IMR-90 (cell line): ENCODE data around the gene IL1RAP. TPM values are rescaled to one million over a fixed set of nuclear protein-coding genes. Genes with fewer than 3 reads are reported as not detected.

Experiments used
- ATAC-seq: fragments of 200-7000 bp; cut with Tn5 transposase; 2 replicates; pipeline ENCODE4 v1.9.1; 2020; ENCODE audit warnings: low read depth, mild to moderate bottlenecking, moderate library complexity
- BruUV-seq: library from RNA; stranded (reverse); fragments of 400-500 nt; replicated peaks from 2 replicates; lab custom pipeline; 2021; lab: Mats Ljungman, UMichigan
- CTCF ChIA-PET: fragments of 300-600 bp; formaldehyde crosslinking; extraction: SDS; loops from one replicate; lab custom pipeline; 2021; ENCODE audit warnings: antibody characterized with exemption; lab: Yijun Ruan, JAX
- POLR2A ChIA-PET: fragments of 300-600 bp; sonication (Branson Sonifier 250); formaldehyde crosslinking; loops from one replicate; lab custom pipeline; 2022; ENCODE audit warnings: antibody characterized with exemption; ENCODE audit not compliant: unreplicated experiment; lab: Charles Lee
- DNase-seq: peaks from one replicate; pipeline ENCODE4 v3.0.0; 2013
- H2AFZ ChIP-seq: replicated peaks from 2 replicates; pipeline ENCODE3; 2013; ENCODE audit warnings: low read length, mild to moderate bottlenecking; ENCODE audit not compliant: poor library complexity
- H2AK5ac ChIP-seq: 2 replicates; pipeline ENCODE4 v1.6.1; 2013; ENCODE audit warnings: low read depth, low read length, inconsistent platforms
- H2AK9ac ChIP-seq: replicated peaks from 2 replicates; pipeline ENCODE3; 2013; ENCODE audit warnings: mild to moderate bottlenecking, low read depth, low read length, moderate library complexity; ENCODE audit not compliant: poor library complexity
- H2BK120ac ChIP-seq: 2 replicates; pipeline ENCODE4 v1.6.1; 2013; ENCODE audit warnings: low read depth, low read length, inconsistent platforms
- H2BK15ac ChIP-seq: 3 replicates; pipeline ENCODE4 v1.6.1; 2013; ENCODE audit warnings: low read depth, low read length, inconsistent platforms
- H2BK20ac ChIP-seq: 2 replicates; pipeline ENCODE4 v1.6.1; 2013; ENCODE audit warnings: low read depth, mild to moderate bottlenecking, inconsistent platforms, low read length, moderate library complexity
- H2BK5ac ChIP-seq: 2 replicates; pipeline ENCODE4 v1.6.1; 2013; ENCODE audit warnings: mild to moderate bottlenecking, low read depth, low read length, inconsistent platforms; ENCODE audit not compliant: poor library complexity, severe bottlenecking
- H3K14ac ChIP-seq: replicated peaks from 2 replicates; pipeline ENCODE4 v1.6.1; 2013; ENCODE audit warnings: low read depth, low read length, inconsistent platforms
- H3K18ac ChIP-seq: 2 replicates; pipeline ENCODE4 v1.6.1; 2013; ENCODE audit warnings: low read depth, low read length, control low read depth
- H3K23ac ChIP-seq: 2 replicates; pipeline ENCODE4 v1.6.1; 2013; ENCODE audit warnings: low read depth, low read length, inconsistent platforms
- H3K27ac ChIP-seq: 2 replicates; pipeline ENCODE4 v1.5.1; 2013; ENCODE audit warnings: mild to moderate bottlenecking, control low read depth, low read length; ENCODE audit not compliant: insufficient read depth
- H3K27me3 ChIP-seq: 2 replicates; pipeline ENCODE4 v1.6.1; 2013; ENCODE audit warnings: low read length; ENCODE audit not compliant: control insufficient read depth, insufficient read depth
- H3K36me3 ChIP-seq: 2 replicates; pipeline ENCODE4 v1.6.1; 2013; ENCODE audit warnings: low read length, mixed read lengths; ENCODE audit not compliant: control insufficient read depth, insufficient read depth
- H3K4ac ChIP-seq: 2 replicates; pipeline ENCODE4 v1.6.1; 2013; ENCODE audit warnings: low read depth, low read length, inconsistent platforms
- H3K4me1 ChIP-seq: 2 replicates; pipeline ENCODE4 v1.6.1; 2013; ENCODE audit warnings: low read length, mixed read lengths; ENCODE audit not compliant: control insufficient read depth, insufficient read depth
- H3K4me2 ChIP-seq: 2 replicates; pipeline ENCODE4 v1.6.1; 2013; ENCODE audit warnings: low read depth, mild to moderate bottlenecking, control low read depth, low read length, moderate library complexity
- H3K4me3 ChIP-seq: 2 replicates; pipeline ENCODE4 v1.5.1; 2013; ENCODE audit warnings: low read depth, mild to moderate bottlenecking, control low read depth, low read length, moderate library complexity; ENCODE audit not compliant: insufficient read depth
- H3K56ac ChIP-seq: 2 replicates; pipeline ENCODE4 v1.6.1; 2013; ENCODE audit warnings: low read length, inconsistent platforms; ENCODE audit not compliant: insufficient read depth; ENCODE audit errors: extremely low read depth
- H3K79me1 ChIP-seq, 2 experiments: 2 replicates each; pipeline ENCODE4 v1.6.1; 2013; ENCODE audit warnings: low read length in 2 of 2, inconsistent platforms in 1 of 2, low read depth in 1 of 2
- H3K9ac ChIP-seq: 2 replicates; pipeline ENCODE4 v1.6.1; 2013; ENCODE audit warnings: low read depth, low read length, control low read depth
- H3K9me1 ChIP-seq: 2 replicates; pipeline ENCODE4 v1.6.1; 2013; ENCODE audit warnings: low read length, inconsistent platforms; ENCODE audit not compliant: insufficient read depth
- H3K9me3 ChIP-seq: 2 replicates; pipeline ENCODE4 v1.6.1; 2013; ENCODE audit warnings: low read length; ENCODE audit not compliant: control insufficient read depth, insufficient read depth
- H4K20me1 ChIP-seq: 2 replicates; pipeline ENCODE4 v1.6.1; 2013; ENCODE audit warnings: low read length, inconsistent platforms; ENCODE audit not compliant: insufficient read depth
- H4K5ac ChIP-seq: 2 replicates; pipeline ENCODE4 v1.6.1; 2013; ENCODE audit warnings: mild to moderate bottlenecking, low read depth, low read length, control low read depth
- H4K8ac ChIP-seq, 2 experiments: 2 replicates each; pipeline ENCODE4 v1.6.1; 2013; ENCODE audit warnings: low read depth in 2 of 2, low read length in 2 of 2, control low read depth in 1 of 2, inconsistent platforms in 1 of 2
- H4K91ac ChIP-seq: 2 replicates; pipeline ENCODE4 v1.6.1; 2013; ENCODE audit warnings: low read depth, low read length, inconsistent platforms; ENCODE audit not compliant: insufficient read depth
- CHD1 ChIP-seq: IDR thresholded peaks from 2 replicates; pipeline ENCODE4 v1.6.1; 2012; ENCODE audit warnings: low read depth, low read length, improper control_type of control experiment
- CTCF ChIP-seq: conservative IDR thresholded peaks from 2 replicates; pipeline ENCODE4 v1.5.1; 2012; ENCODE audit warnings: mild to moderate bottlenecking, low read depth, low read length, improper control_type of control experiment
- ELK1 ChIP-seq: fragments of 150-350 bp; IDR thresholded peaks from 2 replicates; pipeline ENCODE4 v1.6.1; 2016; ENCODE audit warnings: low read depth, mild to moderate bottlenecking, low read length, moderate library complexity, borderline replicate concordance
- FOS ChIP-seq: fragments of 150-350 bp; IDR thresholded peaks from 2 replicates; pipeline ENCODE4 v1.6.1; 2016; ENCODE audit warnings: low read depth, low read length
- MAFK ChIP-seq: IDR thresholded peaks from 2 replicates; pipeline ENCODE4 v1.6.1; 2012; ENCODE audit warnings: low read depth, low read length, improper control_type of control experiment
- MAZ ChIP-seq: IDR thresholded peaks from 2 replicates; pipeline ENCODE4 v1.6.1; 2012; ENCODE audit warnings: low read depth, mild to moderate bottlenecking, low read length, improper control_type of control experiment, moderate library complexity, borderline replicate concordance
- MXI1 ChIP-seq: IDR thresholded peaks from 2 replicates; pipeline ENCODE4 v1.6.1; 2012; ENCODE audit warnings: low read depth, mild to moderate bottlenecking, low read length, moderate library complexity, borderline replicate concordance
- NFE2L2 ChIP-seq: fragments of 150-350 bp; IDR thresholded peaks from 2 replicates; pipeline ENCODE4 v1.6.1; 2016; ENCODE audit warnings: low read depth, mild to moderate bottlenecking, low read length
- POLR2A ChIP-seq: IDR thresholded peaks from 2 replicates; pipeline ENCODE4 v1.6.1; 2012; ENCODE audit warnings: mild to moderate bottlenecking, low read depth, low read length
- RAD21 ChIP-seq: IDR thresholded peaks from 2 replicates; pipeline ENCODE4 v1.6.1; 2012; ENCODE audit warnings: low read length, improper control_type of control experiment
- RCOR1 ChIP-seq: IDR thresholded peaks from 2 replicates; pipeline ENCODE4 v1.6.1; 2012; ENCODE audit warnings: mild to moderate bottlenecking, low read length, improper control_type of control experiment; ENCODE audit not compliant: insufficient replicate concordance
- RFX5 ChIP-seq: IDR thresholded peaks from 2 replicates; pipeline ENCODE4 v1.8.0; 2012; ENCODE audit warnings: low read depth, mild to moderate bottlenecking, low read length, moderate library complexity
- SMC3 ChIP-seq: fragments of 150-350 bp; IDR thresholded peaks from 2 replicates; pipeline ENCODE4 v1.6.1; 2016; ENCODE audit warnings: low read depth, mild to moderate bottlenecking, antibody characterized with exemption, low read length, moderate library complexity
- whole genome bisulfite sequencing, 2 experiments: methylation state at CpG; one replicate each; pipeline versions ENCODE4 v1.1.5 to v1.1.7; 2013; ENCODE audit warnings: missing lambda C conversion rate in 2 of 2; ENCODE audit not compliant: insufficient read length in 1 of 2; ENCODE audit errors: extremely low coverage in 2 of 2; 5-methylcytosine and 5-hydroxymethylcytosine counted together
- dilution Hi-C: fragments of 300-500 bp; cut with HindIII; formaldehyde crosslinking; loops from one replicate; pipeline ENCODE4 v1.14.3; 2018; ENCODE audit warnings: low sequenced_read_pairs; ENCODE audit not compliant: unreplicated experiment
- in situ Hi-C: fragments of 300-500 bp; cut with MboI; formaldehyde crosslinking; loops from 3 replicates; pipeline ENCODE4 v1.14.3; 2019; ENCODE audit warnings: low sequenced_read_pairs, inconsistent platforms, mixed read lengths
- intact Hi-C: fragments of 100-400 bp; cut with micrococcal nuclease; formaldehyde crosslinking; loops from 2 replicates; pipeline ENCODE4 v1.10.0; 2022
- polyA plus RNA-seq, 3 experiments: library from polyadenylated mRNA; depleted of rRNA; stranded (reverse); fragments of >200 nt; gene quantifications; 2 replicates each; pipeline ENCODE4 v1.2.3, GENCODE V29; 2012; ENCODE audit warnings: low replicate concordance in 1 of 3
- total RNA-seq: library from RNA; depleted of rRNA; stranded (reverse); fragments of >200 nt; gene quantifications from 2 replicates; pipeline ENCODE4 v1.2.3, GENCODE V29; 2012

IL1RAP gene
- total and polyA plus RNA-seq, 2 of the 4 experiments (the other 2 are of a cell fraction): 8.3 to 11.3 TPM

- ATAC-seq (no peak), DNase-seq (peak; percentile 27)
- no TSS peak for BruUV-seq
- Histone ChIP-seq H3K56ac (no peak overlapping the region), H3K4ac (no peak overlapping the region), H3K18ac (no peak overlapping the region), H2BK120ac (no peak overlapping the region), H3K4me2 (no peak overlapping the region), H3K9ac (no peak overlapping the region), H3K36me3 (no peaks in the 10 kb centered on the region), H2BK5ac (no peak overlapping the region), H3K9me1 (no peaks in the 10 kb centered on the region), H4K5ac (no peak overlapping the region), H2AK9ac (no peak overlapping the region), H3K14ac (no peak overlapping the region), H3K79me1 (no peaks in the 10 kb centered on the region), H3K9me3 (no peaks in the 10 kb centered on the region), H3K23ac (no peak overlapping the region), H4K8ac (no peak overlapping the region), H3K27ac (no peak overlapping the region), H3K27me3 (no peaks in the 10 kb centered on the region; the same call in 1 of the 2 replicates), H4K20me1 (no peaks in the 10 kb centered on the region), H2AFZ (no peak overlapping the region), H2AK5ac (no peak overlapping the region), H2BK15ac (no peak overlapping the region), H3K4me3 (no peak overlapping the region), H2BK20ac (no peak overlapping the region), H4K91ac (no peak overlapping the region), H3K4me1 (no peaks in the 10 kb centered on the region)
- ChIA-PET CTCF (interaction anchor here (1.4 kb wide), 1 partner anchor 19 kb away, joined by 3 read pairs; no protein-coding TSS in a partner anchor), POLR2A (no interaction called here)
- intact Hi-C loops (no loop called here), dilution Hi-C loops (no loop called here), in situ Hi-C loops (no loop called here)
- no peak for TF ChIP-seq MAZ
- no peak for TF ChIP-seq NFE2L2
- no peak for TF ChIP-seq CTCF
- TF ChIP-seq MAFK: no peak
- no peak for TF ChIP-seq RCOR1
- TF ChIP-seq CHD1: no peak
- no peak for TF ChIP-seq SMC3
- TF ChIP-seq POLR2A: no peak
- TF ChIP-seq RFX5: no peak
- no peak for TF ChIP-seq FOS
- no peak for TF ChIP-seq RAD21
- TF ChIP-seq MXI1: no peak
- no peak for TF ChIP-seq ELK1
- WGBS, 2 experiments: 75% methylated on average over 2 of the region's 4 CpGs; no CpG with 5 or more reads in 1 of the 2 experiments
Observed at GRCh38 chr3:190504354-190505125, 9.3 kb upstream of the IL1RAP start.
